Measurements from ENCODE around the gene SGCA. TPM values are rescaled to one million over a fixed set of nuclear protein-coding genes. Genes with fewer than 3 reads are reported as not detected.

The SGCA gene
- total and polyA plus RNA-seq, 9 of the 15 experiments (the other 6 are each of a cell fraction or from before 2014, with no cell fraction given): not detected

- TF ChIP-seq ZNF512 (tag; IDR thresholded peaks at IDR 0.05): peak; percentile 96
- TF ChIP-seq STAT5A (IDR thresholded peaks at IDR 0.05; ENCODE audit: borderline replicate concordance, low read length): no peak
- no peak for TF ChIP-seq MBD2 (IDR thresholded peaks at IDR 0.05; ENCODE audit: borderline replicate concordance, low read depth)
- no peak for TF ChIP-seq EWSR1 (IDR thresholded peaks at IDR 0.05; ENCODE audit: borderline replicate concordance, low read depth, partially characterized antibody)
- TF ChIP-seq EGR1 (conservative IDR thresholded peaks at IDR 0.05): peak; percentile 56
- no peak for TF ChIP-seq RBM25 (IDR thresholded peaks at IDR 0.05; ENCODE audit: low read depth, low read length, severe bottlenecking)
- TF ChIP-seq U2AF1 (optimal IDR thresholded peaks at IDR 0.05; ENCODE audit: low read depth, low read length): peak; percentile 94
Observed at GRCh38 chr17:50206604-50207293, 40.9 kb downstream of the SGCA start (continued).

GRCh38 chr17:50207315-50207714 lies 41.5 kb downstream of the SGCA start:
- H3K79me2 ChIP-seq (ENCODE audit: control insufficient read depth, insufficient read depth, low read length): no peaks in the 10 kb centered on the region
- ChIA-PET POLR2A (interaction anchor here (1.0 kb wide), 1 partner anchor 31 kb away, joined by 3 read pairs; no protein-coding TSS in a partner anchor), CTCF (ENCODE audit: low intra/inter-chr PET ratio) (no interaction called here)
- 42% methylated on average over 5 of the region's 5 CpGs for WGBS (ENCODE audit: insufficient coverage, low coverage, missing lambda C conversion rate)
- H4K20me1 ChIP-seq (replicated peaks; ENCODE audit: control insufficient read depth, insufficient read depth, low read length): no peaks in the 10 kb centered on the region
- no peak overlapping the region for H3K4me3 ChIP-seq
- H3K36me3 ChIP-seq (ENCODE audit: control insufficient read depth, insufficient read depth, low read length): no peaks in the 10 kb centered on the region
- intact Hi-C loops (cut with micrococcal nuclease) (no loop called here), in situ Hi-C loops (cut with MboI) (loop anchor here (5.0 kb wide), 1 partner anchor 65 kb away; the partner anchor contains the start of gene TMEM92)
- no peaks in the 10 kb centered on the region for H3K9me3 ChIP-seq (replicated peaks; ENCODE audit: control insufficient read depth, insufficient read depth, low read depth, low read length)
- peaks cover 53 to 59% of the 10 kb centered on the region in 2 experiments for H3K4me1 ChIP-seq (replicated peaks in 1 of 2; ENCODE audit: control insufficient read depth in 2 of 2, insufficient read depth in 2 of 2, low read length in 2 of 2)
- no TSS peak for BruUV-seq (replicated peaks)
- H3K9ac ChIP-seq (ENCODE audit: insufficient read depth in 1 of 2, low read depth in 2 of 2, low read length in 2 of 2): no peak overlapping the region
- no peak overlapping the region for H3K27ac ChIP-seq (ENCODE audit: extremely low read depth, low read depth, low read length)
- H2AFZ ChIP-seq (ENCODE audit: low read depth, low read length): no peak overlapping the region
- H3K4me2 ChIP-seq (ENCODE audit: insufficient read depth, low read length): no peak overlapping the region; the same call in 1 of the 2 replicates
- peaks cover 0 to 11% of the 10 kb centered on the region in 2 experiments; a peak in 1 of 5 replicates for H3K27me3 ChIP-seq (ENCODE audit: control insufficient read depth in 2 of 2, insufficient read depth in 2 of 2, low read length in 2 of 2)
- FAIRE-seq: no peak
- no peaks in the 10 kb centered on the region for H3K9me1 ChIP-seq (ENCODE audit: control insufficient read depth, insufficient read depth, low read length)
- no peak for DNase-seq (ENCODE audit: extremely low read depth in 1 of 4, low spot score in 3 of 4)
- ATAC-seq: no peak
- TF ChIP-seq ZBTB43 (CRISPR knock-in tag; IDR thresholded peaks at IDR 0.05) (no peak), DIDO1 (tag; IDR thresholded peaks at IDR 0.05; ENCODE audit: low read depth) (no peak)
